PC-3 (cell line): ENCODE results near the gene RET. TPM values are rescaled to one million over a fixed set of nuclear protein-coding genes. Genes with fewer than 3 reads are reported as not detected.

ENCODE experiments used
- ATAC-seq: fragments of 200-7000 bp; cut with Tn5 transposase; 2 replicates; pipeline ENCODE4 v1.9.1; 2020; ENCODE audit warnings: mild to moderate bottlenecking, moderate library complexity
- BruUV-seq: library from RNA; stranded (reverse); fragments of 400-500 nt; replicated peaks from 2 replicates; lab custom pipeline; 2021; lab: Mats Ljungman, UMichigan
- CTCF ChIA-PET: fragments of 300-600 bp; sonication (Branson Sonifier 250); formaldehyde crosslinking; loops from one replicate; lab custom pipeline; 2022; ENCODE audit warnings: antibody characterized with exemption; lab: Charles Lee
- POLR2A ChIA-PET: fragments of 300-600 bp; sonication (Branson Sonifier 250); formaldehyde crosslinking; loops from one replicate; lab custom pipeline; 2022; ENCODE audit warnings: antibody characterized with exemption; ENCODE audit not compliant: unreplicated experiment; lab: Charles Lee
- DNase-seq: peaks from one replicate; pipeline ENCODE4 v3.0.0-alpha.2; 2015
- H2AFZ ChIP-seq: fragments of 300-600 bp; sonication (generic); 2 replicates; pipeline ENCODE4 v1.6.0; 2016; ENCODE audit warnings: antibody characterized with exemption, low read length
- H3F3A ChIP-seq: fragments of 300-600 bp; sonication (generic); one replicate; pipeline ENCODE4 v1.6.0; 2017; ENCODE audit warnings: antibody characterized with exemption, low read length, control low read depth, mild to moderate bottlenecking; ENCODE audit not compliant: unreplicated experiment
- H3K27ac ChIP-seq: fragments of 300-600 bp; sonication (generic); 2 replicates; pipeline ENCODE4 v1.5.1; 2016; ENCODE audit warnings: mild to moderate bottlenecking, low read length
- H3K27me3 ChIP-seq: fragments of 300-600 bp; sonication (generic); 2 replicates; pipeline ENCODE4 v1.6.1; 2016; ENCODE audit warnings: low read length, mixed read lengths
- H3K36me3 ChIP-seq: fragments of 300-600 bp; sonication (generic); 2 replicates; pipeline ENCODE4 v1.6.1; 2016; ENCODE audit warnings: low read depth, mixed run types, low read length, mixed read lengths
- H3K4me1 ChIP-seq: fragments of 300-600 bp; sonication (generic); 2 replicates; pipeline ENCODE4 v1.5.1; 2016; ENCODE audit warnings: low read length; ENCODE audit not compliant: insufficient read depth
- H3K4me2 ChIP-seq: fragments of 300-600 bp; sonication (generic); 2 replicates; pipeline ENCODE4 v1.6.0; 2016; ENCODE audit warnings: low read length
- H3K4me3 ChIP-seq: fragments of 300-600 bp; sonication (generic); 2 replicates; pipeline ENCODE4 v1.5.1; 2016; ENCODE audit warnings: mild to moderate bottlenecking, low read length, mixed read lengths
- H3K79me2 ChIP-seq: fragments of 300-600 bp; sonication (generic); 2 replicates; pipeline ENCODE4 v1.6.1; 2017; ENCODE audit warnings: low read length, mixed read lengths
- H3K9ac ChIP-seq: fragments of 300-600 bp; sonication (generic); 2 replicates; pipeline ENCODE4 v1.6.0; 2016; ENCODE audit warnings: mild to moderate bottlenecking, low read length
- H3K9me2 ChIP-seq: fragments of 300-600 bp; sonication (generic); replicated peaks from 2 replicates; pipeline ENCODE4 v1.6.1; 2016; ENCODE audit warnings: mixed run types, low read length, mixed read lengths
- H3K9me3 ChIP-seq: fragments of 300-600 bp; sonication (generic); 2 replicates; pipeline ENCODE4 v1.6.1; 2016; ENCODE audit warnings: low read length, mixed read lengths
- H4K20me1 ChIP-seq: fragments of 300-600 bp; sonication (generic); 2 replicates; pipeline ENCODE4 v1.6.1; 2016; ENCODE audit warnings: low read length, mixed read lengths
- CTCF ChIP-seq: fragments of 300-600 bp; sonication (generic); conservative IDR thresholded peaks from 2 replicates; pipeline ENCODE4 v1.5.1; 2017; ENCODE audit warnings: antibody characterized with exemption, low read depth, mild to moderate bottlenecking, low read length
- EZH2 ChIP-seq: fragments of 300-600 bp; sonication (generic); IDR thresholded peaks from one replicate; pipeline ENCODE4 v1.6.1; 2017; ENCODE audit warnings: antibody characterized with exemption, mild to moderate bottlenecking, low read length; ENCODE audit not compliant: unreplicated experiment
- EZH2phosphoT487 ChIP-seq: fragments of 300-600 bp; sonication (generic); IDR thresholded peaks from 2 replicates; pipeline ENCODE4 v1.6.1; 2018; ENCODE audit warnings: mild to moderate bottlenecking, antibody characterized with exemption, low read length, borderline replicate concordance
- intact Hi-C: fragments of 100-400 bp; cut with micrococcal nuclease; formaldehyde crosslinking; loops from 2 replicates; pipeline ENCODE4 v1.9.0; 2023
- total RNA-seq: library from RNA; depleted of rRNA; stranded (reverse); fragments of >200 nt; gene quantifications from 2 replicates; pipeline ENCODE4 v1.2.3, GENCODE V29; 2014

The RET gene
- total RNA-seq, 1 experiment from 2014 or later: not detected

DNA sequence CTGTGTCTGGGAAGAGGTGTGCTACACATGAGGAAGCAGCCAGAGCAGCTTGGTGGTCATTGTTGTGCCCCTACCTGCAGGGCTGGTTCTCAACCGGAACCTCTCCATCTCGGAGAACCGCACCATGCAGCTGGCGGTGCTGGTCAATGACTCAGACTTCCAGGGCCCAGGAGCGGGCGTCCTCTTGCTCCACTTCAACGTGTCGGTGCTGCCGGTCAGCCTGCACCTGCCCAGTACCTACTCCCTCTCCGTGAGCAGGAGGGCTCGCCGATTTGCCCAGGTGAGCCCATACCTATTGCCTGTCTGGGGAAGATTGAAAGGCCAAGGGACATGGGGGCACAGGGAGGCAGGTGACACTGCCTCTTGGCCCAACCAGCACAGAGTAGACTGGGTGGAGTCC, 32.1 kb downstream of the RET start:
- Histone ChIP-seq H3K4me2 (no peak overlapping the region), H3K9me2 (no peaks in the 10 kb centered on the region), H3K79me2 (no peaks in the 10 kb centered on the region), H3F3A (no peaks in the 10 kb centered on the region), H3K27me3 (no peaks in the 10 kb centered on the region), H4K20me1 (no peaks in the 10 kb centered on the region), H3K9ac (no peak overlapping the region), H3K9me3 (no peaks in the 10 kb centered on the region), H3K4me3 (no peak overlapping the region), H3K4me1 (peaks cover 9% of the 10 kb centered on the region; the same call in 1 of the 2 replicates), H3K27ac (no peak overlapping the region), H2AFZ (no peak overlapping the region), H3K36me3 (no peaks in the 10 kb centered on the region)
- intact Hi-C loops: loop anchor here (5.0 kb wide), 1 partner anchor 472 kb away; the partner anchor contains the start of gene ZNF33B
- no peak for TF ChIP-seq EZH2phosphoT487
- TF ChIP-seq CTCF: no peak
- CTCF ChIA-PET: no interaction called here
- no TSS peak for BruUV-seq
- no peak for DNase-seq
- POLR2A ChIA-PET: no interaction called here
- no peak for ATAC-seq

GRCh38 chr10:43109671-43110249, 32.9 kb downstream of the RET start:
- Histone ChIP-seq H3K9ac (no peak overlapping the region), H2AFZ (no peak overlapping the region), H3K79me2 (no peaks in the 10 kb centered on the region), H3K4me1 (peaks cover 9% of the 10 kb centered on the region; the same call in 1 of the 2 replicates), H3K36me3 (no peaks in the 10 kb centered on the region), H3K4me2 (no peak overlapping the region), H4K20me1 (no peaks in the 10 kb centered on the region), H3K27ac (no peak overlapping the region), H3K9me2 (no peaks in the 10 kb centered on the region), H3K4me3 (no peak overlapping the region), H3F3A (no peaks in the 10 kb centered on the region), H3K9me3 (no peaks in the 10 kb centered on the region), H3K27me3 (no peaks in the 10 kb centered on the region)
- no peak for TF ChIP-seq EZH2
- no peak for TF ChIP-seq EZH2phosphoT487
- no peak for TF ChIP-seq CTCF
- BruUV-seq: no TSS peak
- no peak for DNase-seq
- CTCF ChIA-PET: no interaction called here
- ATAC-seq: no peak
- intact Hi-C loops: loop anchor here (5.0 kb wide), 1 partner anchor 472 kb away; the partner anchor contains the start of gene ZNF33B
- POLR2A ChIA-PET: no interaction called here

GRCh38 chr10:43110338-43111071, 33.6 kb downstream of the RET start:
- H4K20me1 ChIP-seq: no peaks in the 10 kb centered on the region
- CTCF ChIA-PET: no interaction called here
- H3K4me1 ChIP-seq: peaks cover 5% of the 10 kb centered on the region; the same call in 1 of the 2 replicates
- H3K27me3 ChIP-seq: no peaks in the 10 kb centered on the region
- no peaks in the 10 kb centered on the region for H3F3A ChIP-seq
- H3K4me3 ChIP-seq: no peak overlapping the region
- no peaks in the 10 kb centered on the region for H3K36me3 ChIP-seq
- no peaks in the 10 kb centered on the region for H3K9me2 ChIP-seq
- no peaks in the 10 kb centered on the region for H3K9me3 ChIP-seq
- no peak overlapping the region for H3K4me2 ChIP-seq
- TF ChIP-seq EZH2: no peak
- TF ChIP-seq CTCF: no peak
- no peak for TF ChIP-seq EZH2phosphoT487
- no peak overlapping the region for H3K27ac ChIP-seq
- DNase-seq: peak; percentile 47
- POLR2A ChIA-PET: interaction anchor here (0.5 kb wide), 1 partner anchor 266 kb away, joined by 4 read pairs; no protein-coding TSS in a partner anchor
- H3K9ac ChIP-seq: no peak overlapping the region
- no TSS peak for BruUV-seq
- intact Hi-C loops: no loop called here
- H3K79me2 ChIP-seq: no peaks in the 10 kb centered on the region
- ATAC-seq: peak; percentile 39
- peak overlapping the region; percentile 24; the same call in 1 of the 2 replicates for H2AFZ ChIP-seq
